Mesenteric fat pad (tissue), 1 donor: Measurements from ENCODE around the gene CCDC15. TPM values are rescaled to one million over a fixed set of nuclear protein-coding genes. Genes with fewer than 3 reads are reported as not detected.

ENCODE experiments used
- total RNA-seq: library from RNA; stranded (reverse); fragmentation: NEBNext Ultra II Directional; extraction: Animal tissue kit (Norgen Biotek cat#: 25700); gene quantifications from one replicate; pipeline ENCODE4 v1.2.1, GENCODE V29; 2021
- donor health status: DM: yes; HTN: yes; CAD: no.

CCDC15 gene
- total RNA-seq, 1 donor from 2014 or later, result 0.93 TPM

Other genes with a start within 250 kb of the CCDC15 start
- gene NRGN, start 214.3 kb upstream of the CCDC15 start, total RNA-seq, result 4.0 TPM
- 2.0 TPM for gene VSIG2, start 201.9 kb upstream of the CCDC15 start, total RNA-seq
- gene ESAM, start 191.9 kb upstream of the CCDC15 start, total RNA-seq, result 84.0 TPM
- 11.3 TPM for gene MSANTD2, start 153.8 kb upstream of the CCDC15 start, total RNA-seq
- gene ROBO3, start 88.8 kb upstream of the CCDC15 start, total RNA-seq, result 14.8 TPM
- 70.9 TPM for gene ROBO4, start 56.3 kb upstream of the CCDC15 start, total RNA-seq
- not detected for gene HEPN1, start 35.0 kb upstream of the CCDC15 start, total RNA-seq
- 33.4 TPM for gene HEPACAM, start 18.2 kb upstream of the CCDC15 start, total RNA-seq
- gene SLC37A2, start 109.1 kb downstream of the CCDC15 start, total RNA-seq, result 17.5 TPM
- gene TMEM218, start 157.4 kb downstream of the CCDC15 start, total RNA-seq, result 24.6 TPM
- gene PKNOX2, start 210.5 kb downstream of the CCDC15 start, total RNA-seq, result 2.6 TPM